Activated T-cell treated with anti-CD3 and anti-CD28 coated beads, Interleukin-2, amount 50 U/mL, for 72 hours (primary cell): ENCODE data around the gene RASA3. TPM values are rescaled to one million over a fixed set of nuclear protein-coding genes. Genes with fewer than 3 reads are reported as not detected.
"Not testable (repeated sequence)": the region's sequence is repeated elsewhere in the genome, so short reads cannot be mapped to it uniquely, and the experiment has no call there.

Experiments
- ATAC-seq, 2 donors: fragments of 150-1000 bp; cut with Tn5 transposase; replicated peaks in 1 of 2; 2 replicates each; pipeline ENCODE4 v1.10.0; 2021; ENCODE audit warnings: moderate library complexity in 2 of 2, mild to moderate bottlenecking in 1 of 2
- DNase-seq, 2 donors: peaks; one replicate each; pipeline ENCODE4 v3.0.0; 2021 to 2022; ENCODE audit warnings: mixed read lengths in 1 of 2
- H3K27ac Mint-ChIP-seq: one replicate; pipeline ENCODE4 v1.8.0; 2022; ENCODE audit warnings: mild to moderate bottlenecking, moderate library complexity, mixed read lengths
- H3K27me3 Mint-ChIP-seq: one replicate; pipeline ENCODE4 v1.8.0; 2022; ENCODE audit warnings: low read depth, mixed read lengths
- H3K36me3 Mint-ChIP-seq, 2 donors: one replicate each; pipeline ENCODE4 v1.8.0; 2022; ENCODE audit warnings: mixed read lengths in 2 of 2, mild to moderate bottlenecking in 1 of 2; ENCODE audit not compliant: insufficient read depth in 2 of 2
- H3K4me1 Mint-ChIP-seq: one replicate; pipeline ENCODE4 v1.8.0; 2022; ENCODE audit warnings: low read depth, mixed read lengths
- H3K4me3 Mint-ChIP-seq, 2 donors: one replicate each; pipeline ENCODE4 v1.8.0; 2022; ENCODE audit warnings: mild to moderate bottlenecking in 2 of 2, mixed read lengths in 2 of 2, moderate library complexity in 2 of 2
- H3K9me3 Mint-ChIP-seq, 2 donors: one replicate each; pipeline ENCODE4 v1.8.0; 2022; ENCODE audit warnings: mixed read lengths in 2 of 2
- total RNA-seq, 2 donors: library from RNA; stranded (reverse); gene quantifications; one replicate each; pipeline ENCODE4 v1.2.3, GENCODE V29; 2022

RASA3 gene
- total RNA-seq, 2 donors from 2014 or later: 39.2 to 48.9 TPM

GRCh38 chr13:114164681-114165429, 32.4 kb upstream of the RASA3 start:
- no peaks in the 10 kb centered on the region for H3K27me3 Mint-ChIP-seq
- no peak overlapping the region for H3K27ac Mint-ChIP-seq
- DNase-seq (no peak), ATAC-seq (no peak)
- H3K9me3 Mint-ChIP-seq: no peaks in the 10 kb centered on the region
- peaks cover 0 to 1% of the 10 kb centered on the region in 2 donors for H3K36me3 Mint-ChIP-seq
- H3K4me3 Mint-ChIP-seq: no peak overlapping the region
- H3K4me1 Mint-ChIP-seq: peaks cover 49% of the 10 kb centered on the region

GRCh38 chr13:114164053-114164452, 31.6 kb upstream of the RASA3 start:
- H3K4me3 Mint-ChIP-seq: no peak overlapping the region
- ATAC-seq: no peak
- no peaks in the 10 kb centered on the region for H3K9me3 Mint-ChIP-seq
- H3K4me1 Mint-ChIP-seq: peaks cover 52% of the 10 kb centered on the region
- H3K36me3 Mint-ChIP-seq: peaks cover 0 to 1% of the 10 kb centered on the region in 2 donors
- no peak for DNase-seq
- no peaks in the 10 kb centered on the region for H3K27me3 Mint-ChIP-seq
- no peak overlapping the region for H3K27ac Mint-ChIP-seq

- no peak for ATAC-seq
- H3K9me3 Mint-ChIP-seq: no peaks in the 10 kb centered on the region
- DNase-seq: no peak
- H3K4me1 Mint-ChIP-seq: peaks cover 57% of the 10 kb centered on the region
- peak overlapping the region; percentile 70 for H3K27ac Mint-ChIP-seq
- H3K27me3 Mint-ChIP-seq: no peaks in the 10 kb centered on the region
- H3K36me3 Mint-ChIP-seq: peaks cover 0 to 1% of the 10 kb centered on the region in 2 donors
- H3K4me3 Mint-ChIP-seq: peak overlapping the region; percentile 75 to 77
These were observed 30.1 kb upstream of the RASA3 start for GRCh38 chr13:114162533-114162922.

- DNase-seq (no peak), ATAC-seq (peak; percentile 53 to 64)
- H3K36me3 Mint-ChIP-seq: peaks cover 0 to 1% of the 10 kb centered on the region in 2 donors
- H3K27ac Mint-ChIP-seq: peak overlapping the region; percentile 81
- peaks cover 57% of the 10 kb centered on the region for H3K4me1 Mint-ChIP-seq
- H3K27me3 Mint-ChIP-seq: no peaks in the 10 kb centered on the region
- H3K4me3 Mint-ChIP-seq: peak overlapping the region; percentile 75 to 77
- H3K9me3 Mint-ChIP-seq: no peaks in the 10 kb centered on the region
These were observed 29.5 kb upstream of the RASA3 start for GRCh38 chr13:114161644-114162532.

- peak in 1 of 2 donors; percentile 50 for ATAC-seq
- Mint-ChIP-seq H3K9me3 (no peaks in the 10 kb centered on the region), H3K4me1 (peaks cover 59% of the 10 kb centered on the region), H3K27ac (no peak overlapping the region), H3K4me3 (peak overlapping the region; percentile 75 to 77), H3K27me3 (no peaks in the 10 kb centered on the region), H3K36me3 (peaks cover 0 to 1% of the 10 kb centered on the region in 2 donors)
- no peak for DNase-seq
These were observed 28.7 kb upstream of the RASA3 start for GRCh38 chr13:114161028-114161556.

GRCh38 chr13:114158869-114159666, 26.6 kb upstream of the RASA3 start:
- peaks cover 57% of the 10 kb centered on the region for H3K4me1 Mint-ChIP-seq
- not testable (repeated sequence) for H3K36me3 Mint-ChIP-seq, H3K9me3 Mint-ChIP-seq, H3K4me3 Mint-ChIP-seq, DNase-seq, ATAC-seq, H3K27ac Mint-ChIP-seq, H3K27me3 Mint-ChIP-seq

GRCh38 chr13:114157869-114158495, 25.6 kb upstream of the RASA3 start:
- Mint-ChIP-seq H3K27me3 (no peaks in the 10 kb centered on the region), H3K36me3 (peaks cover 1 to 4% of the 10 kb centered on the region in 2 donors), H3K4me3 (no peak overlapping the region), H3K9me3 (peaks cover 5% of the 10 kb centered on the region in 2 donors), H3K27ac (no peak overlapping the region), H3K4me1 (peaks cover 66% of the 10 kb centered on the region)
- ATAC-seq (peak in 1 of 2 donors; percentile 32), DNase-seq (no peak)

- H3K9me3 Mint-ChIP-seq: peaks cover 5% of the 10 kb centered on the region in 2 donors
- H3K4me3 Mint-ChIP-seq: peak overlapping the region; percentile 70 to 72
- peak overlapping the region; percentile 76 for H3K27ac Mint-ChIP-seq
- peaks cover 63% of the 10 kb centered on the region for H3K4me1 Mint-ChIP-seq
- H3K27me3 Mint-ChIP-seq: no peaks in the 10 kb centered on the region
- peaks cover 0 to 4% of the 10 kb centered on the region in 2 donors for H3K36me3 Mint-ChIP-seq
- no peak for ATAC-seq
- no peak for DNase-seq
These were observed 23.8 kb upstream of the RASA3 start for GRCh38 chr13:114155926-114156883.

GRCh38 chr13:114155320-114155719, 22.9 kb upstream of the RASA3 start:
- H3K4me1 Mint-ChIP-seq: peaks cover 65% of the 10 kb centered on the region
- H3K36me3 Mint-ChIP-seq: peaks cover 0 to 4% of the 10 kb centered on the region in 2 donors
- H3K27me3 Mint-ChIP-seq: no peaks in the 10 kb centered on the region
- peaks cover 5% of the 10 kb centered on the region in 2 donors for H3K9me3 Mint-ChIP-seq
- DNase-seq (no peak), ATAC-seq (no peak)
- no peak overlapping the region for H3K27ac Mint-ChIP-seq
- H3K4me3 Mint-ChIP-seq: no peak overlapping the region

- Mint-ChIP-seq H3K36me3 (peaks cover 0 to 4% of the 10 kb centered on the region in 2 donors), H3K27me3 (no peaks in the 10 kb centered on the region), H3K27ac (no peak overlapping the region), H3K4me3 (peak overlapping the region; percentile 50 to 69), H3K9me3 (peaks cover 5% of the 10 kb centered on the region in 2 donors), H3K4me1 (peaks cover 66% of the 10 kb centered on the region)
- ATAC-seq (peak; percentile 59 to 65), DNase-seq (no peak)
These were observed 22.1 kb upstream of the RASA3 start for GRCh38 chr13:114154476-114154875.

- H3K36me3 Mint-ChIP-seq: peaks cover 0 to 4% of the 10 kb centered on the region in 2 donors
- peak overlapping the region; percentile 50 to 69 for H3K4me3 Mint-ChIP-seq
- H3K27ac Mint-ChIP-seq: peak overlapping the region; percentile 2
- ATAC-seq (no peak), DNase-seq (no peak)
- no peaks in the 10 kb centered on the region for H3K27me3 Mint-ChIP-seq
- H3K9me3 Mint-ChIP-seq: peaks cover 5% of the 10 kb centered on the region in 2 donors
- H3K4me1 Mint-ChIP-seq: peaks cover 75% of the 10 kb centered on the region
These were observed 21.2 kb upstream of the RASA3 start for GRCh38 chr13:114153485-114154080.
